Measurements from ENCODE around the gene GPR18.

The GPR18 gene

GRCh38 chr13:99258210-99258860, at the start of gene GPR18:
Gene GPR18, minus strand, starts transcription at chr13:99258379. Its CDS starts 2,507 bp downstream, at chr13:99255872.
- no peak for DNase-seq

GRCh38 chr13:99307648-99308339, 49.6 kb upstream of the GPR18 start:
- no peak for DNase-seq

GRCh38 chr13:99307247-99307646, 49.1 kb upstream of the GPR18 start, which contains the start of gene GPR183:
Gene GPR183, minus strand, starts transcription at chr13:99307399. Its CDS starts 11,254 bp downstream, at chr13:99296145.
- no peak for DNase-seq

GRCh38 chr13:99305566-99305965, 47.4 kb upstream of the GPR18 start:
- no peak for DNase-seq

GRCh38 chr13:99305158-99305557, 47.0 kb upstream of the GPR18 start:
- no peak for DNase-seq

GRCh38 chr13:99304541-99304940, 46.4 kb upstream of the GPR18 start:
- DNase-seq, result no peak

GRCh38 chr13:99303863-99304521, 45.8 kb upstream of the GPR18 start:
- no peak for DNase-seq

- DNase-seq, result no peak
These were observed 44.7 kb upstream of the GPR18 start for GRCh38 chr13:99302637-99303505.

- no peak for DNase-seq
These were observed 43.9 kb upstream of the GPR18 start for GRCh38 chr13:99301913-99302636.

- no peak for DNase-seq
These were observed 43.1 kb upstream of the GPR18 start for GRCh38 chr13:99301056-99301838.

GRCh38 chr13:99299920-99300341, 41.8 kb upstream of the GPR18 start:
- no peak for DNase-seq

GRCh38 chr13:99299256-99299919, 41.2 kb upstream of the GPR18 start:
- no peak for DNase-seq

- no peak for DNase-seq
These were observed 39.9 kb upstream of the GPR18 start for GRCh38 chr13:99298056-99298455.

GRCh38 chr13:99297331-99297730, 39.2 kb upstream of the GPR18 start:
- DNase-seq, result no peak

- no peak for DNase-seq
These were observed 38.2 kb upstream of the GPR18 start for GRCh38 chr13:99296398-99296797.

GRCh38 chr13:99295488-99296252, 37.5 kb upstream of the GPR18 start:
- no peak for DNase-seq

GRCh38 chr13:99294958-99295357, 36.8 kb upstream of the GPR18 start:
- no peak for DNase-seq

- no peak for DNase-seq
These were observed 36.0 kb upstream of the GPR18 start for GRCh38 chr13:99294198-99294597.

GRCh38 chr13:99293178-99293577, 35.0 kb upstream of the GPR18 start:
- no peak for DNase-seq

GRCh38 chr13:99290894-99291293, 32.7 kb upstream of the GPR18 start:
- DNase-seq, result no peak

All from NCI-H1930 (cell line).